Astrocyte (in vitro differentiated cells and primary cell): ENCODE results near the gene TMEM94.

Source experiments
- EZH2 ChIP-seq: IDR thresholded peaks from 2 replicates; pipeline ENCODE4 v1.6.1; 2012; ENCODE audit warnings: mild to moderate bottlenecking, low read length, inconsistent platforms; ENCODE audit not compliant: insufficient read depth
- TF ChIP-seq, protein P1 (sequence below): IDR thresholded peaks from 2 replicates; pipeline ENCODE4 v1.5.1; 2011; ENCODE audit warnings: low read depth, mild to moderate bottlenecking, inconsistent platforms, low read length, moderate library complexity; ENCODE audit not compliant: insufficient read depth

DNA sequence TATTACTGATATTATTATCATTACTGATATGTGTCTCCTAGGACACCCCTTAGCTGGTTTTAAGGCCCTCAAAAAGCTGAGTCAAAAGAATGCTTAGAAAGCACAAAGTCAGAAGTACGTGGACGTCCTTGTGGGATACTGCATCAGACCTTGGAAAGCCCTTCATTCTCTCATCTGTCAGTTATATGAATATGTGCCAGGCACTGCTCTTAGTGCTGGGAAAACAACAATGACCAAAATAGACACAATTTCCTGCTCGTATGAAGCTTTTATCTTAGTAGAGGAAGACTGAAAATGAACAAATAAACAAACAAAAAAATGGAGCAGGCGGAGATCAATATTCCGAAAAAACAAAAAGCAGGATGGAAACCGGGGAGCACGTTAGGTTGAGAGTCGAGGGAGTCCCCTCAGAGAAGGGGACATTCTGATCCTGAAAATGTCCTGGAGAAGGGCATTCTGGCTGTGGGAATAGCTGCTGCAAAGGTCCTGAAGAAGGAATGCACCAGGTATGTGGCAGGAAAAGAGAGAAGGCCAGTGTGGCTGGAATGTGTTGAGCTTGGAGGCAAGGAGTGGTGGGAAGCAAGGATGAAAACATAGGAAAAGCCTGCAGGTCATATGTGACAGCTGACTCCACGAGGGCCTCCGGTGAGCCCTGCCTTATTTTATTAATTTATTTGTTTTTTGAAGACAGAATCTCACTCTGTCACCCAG lies 15.5 kb upstream of the TMEM94 start:
- TF ChIP-seq, protein P1, sequence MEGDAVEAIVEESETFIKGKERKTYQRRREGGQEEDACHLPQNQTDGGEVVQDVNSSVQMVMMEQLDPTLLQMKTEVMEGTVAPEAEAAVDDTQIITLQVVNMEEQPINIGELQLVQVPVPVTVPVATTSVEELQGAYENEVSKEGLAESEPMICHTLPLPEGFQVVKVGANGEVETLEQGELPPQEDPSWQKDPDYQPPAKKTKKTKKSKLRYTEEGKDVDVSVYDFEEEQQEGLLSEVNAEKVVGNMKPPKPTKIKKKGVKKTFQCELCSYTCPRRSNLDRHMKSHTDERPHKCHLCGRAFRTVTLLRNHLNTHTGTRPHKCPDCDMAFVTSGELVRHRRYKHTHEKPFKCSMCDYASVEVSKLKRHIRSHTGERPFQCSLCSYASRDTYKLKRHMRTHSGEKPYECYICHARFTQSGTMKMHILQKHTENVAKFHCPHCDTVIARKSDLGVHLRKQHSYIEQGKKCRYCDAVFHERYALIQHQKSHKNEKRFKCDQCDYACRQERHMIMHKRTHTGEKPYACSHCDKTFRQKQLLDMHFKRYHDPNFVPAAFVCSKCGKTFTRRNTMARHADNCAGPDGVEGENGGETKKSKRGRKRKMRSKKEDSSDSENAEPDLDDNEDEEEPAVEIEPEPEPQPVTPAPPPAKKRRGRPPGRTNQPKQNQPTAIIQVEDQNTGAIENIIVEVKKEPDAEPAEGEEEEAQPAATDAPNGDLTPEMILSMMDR: no peak
- no peak for TF ChIP-seq EZH2
